CD4-positive, alpha-beta T cell treated with Interleukin-1 beta for 1 hour (primary cell): ENCODE measurements around the gene HPGDS.
"Not testable (repeated sequence)": the region's sequence is repeated elsewhere in the genome, so short reads cannot be mapped to it uniquely, and the experiment has no call there.

Source experiments
- DNase-seq, 2 donors: peaks; one replicate each; pipeline ENCODE4 v3.0.0-alpha.2; 2020 to 2022

HPGDS gene

GRCh38 chr4:94342694-94343093 is at the start of gene HPGDS:
HPGDS (minus strand) TSS chr4:94342836; CDS start chr4:94334629, 8,207 bp downstream.
- DNase-seq, result no peak

GRCh38 chr4:94390804-94391410 is 48.3 kb upstream of the HPGDS start:
- DNase-seq, result peak in 1 of 2 donors; percentile 25

- no peak for DNase-seq
These were observed 47.1 kb upstream of the HPGDS start for GRCh38 chr4:94389595-94390267.

- not testable (repeated sequence) for DNase-seq
These were observed 45.3 kb upstream of the HPGDS start for GRCh38 chr4:94387965-94388364.

GRCh38 chr4:94385452-94385851 is 42.8 kb upstream of the HPGDS start:
- DNase-seq, result not testable (repeated sequence)

- not testable (repeated sequence) for DNase-seq
These were observed 40.3 kb upstream of the HPGDS start for GRCh38 chr4:94382891-94383290.

- no peak for DNase-seq
These were observed 35.4 kb upstream of the HPGDS start for GRCh38 chr4:94378047-94378446.

- DNase-seq, result no peak
These were observed 34.7 kb upstream of the HPGDS start for GRCh38 chr4:94377294-94377693.

GRCh38 chr4:94375364-94375763 is 32.7 kb upstream of the HPGDS start:
- no peak for DNase-seq

GRCh38 chr4:94373752-94374151 is 31.1 kb upstream of the HPGDS start:
- no peak for DNase-seq

- DNase-seq, result no peak
These were observed 30.4 kb upstream of the HPGDS start for GRCh38 chr4:94372991-94373390.

GRCh38 chr4:94372228-94372978 is 29.8 kb upstream of the HPGDS start:
- no peak for DNase-seq

GRCh38 chr4:94371290-94371689 is 28.7 kb upstream of the HPGDS start:
- no peak for DNase-seq

- no peak for DNase-seq
These were observed 28.1 kb upstream of the HPGDS start for GRCh38 chr4:94370533-94371254.

GRCh38 chr4:94369046-94369445 is 26.4 kb upstream of the HPGDS start:
- DNase-seq, result no peak

- no peak for DNase-seq
These were observed 25.8 kb upstream of the HPGDS start for GRCh38 chr4:94368459-94368858.

- DNase-seq, result no peak
These were observed 22.7 kb upstream of the HPGDS start for GRCh38 chr4:94365304-94365703.

- no peak for DNase-seq
These were observed 21.9 kb upstream of the HPGDS start for GRCh38 chr4:94364527-94364926.

- DNase-seq, result no peak
These were observed 20.6 kb upstream of the HPGDS start for GRCh38 chr4:94363136-94363655.

GRCh38 chr4:94359838-94360237 is 17.2 kb upstream of the HPGDS start:
- no peak for DNase-seq

GRCh38 chr4:94359221-94359620 is 16.6 kb upstream of the HPGDS start:
- no peak for DNase-seq

GRCh38 chr4:94358101-94358500 is 15.5 kb upstream of the HPGDS start:
- DNase-seq, result no peak

- no peak for DNase-seq
These were observed 15.0 kb upstream of the HPGDS start for GRCh38 chr4:94357624-94358023.
